DMS 273 treated with DMSO at 0.1 percent for 48 hours (cell line): ENCODE measurements around the gene TGM2.

Experiments
- DNase-seq: peaks from one replicate; lab custom pipeline; 2025; lab: John Stamatoyannopoulos, UW

The TGM2 gene

GRCh38 chr20:38092915-38093314 is 72.2 kb downstream of the TGM2 start:
- DNase-seq = no peak

GRCh38 chr20:38092260-38092857 is 72.7 kb downstream of the TGM2 start:
- no peak for DNase-seq

GRCh38 chr20:38091441-38092216 is 73.4 kb downstream of the TGM2 start:
- no peak for DNase-seq

- DNase-seq = no peak
These were observed 75.0 kb downstream of the TGM2 start for GRCh38 chr20:38090061-38090460.

- DNase-seq = no peak
These were observed 75.6 kb downstream of the TGM2 start for GRCh38 chr20:38089500-38089899.

GRCh38 chr20:38085026-38085425 is 80.0 kb downstream of the TGM2 start:
- no peak for DNase-seq

GRCh38 chr20:38084425-38084951 is 80.6 kb downstream of the TGM2 start:
- DNase-seq = no peak

- no peak for DNase-seq
These were observed 81.6 kb downstream of the TGM2 start for GRCh38 chr20:38083338-38084048.

- DNase-seq = no peak
These were observed 82.2 kb downstream of the TGM2 start for GRCh38 chr20:38082894-38083293.

- DNase-seq = no peak
These were observed 83.5 kb downstream of the TGM2 start for GRCh38 chr20:38081575-38081974.

GRCh38 chr20:38079353-38079752 is 85.7 kb downstream of the TGM2 start:
- no peak for DNase-seq

GRCh38 chr20:38078084-38078483 is 87.0 kb downstream of the TGM2 start:
- no peak for DNase-seq
